MM.1S (cell line): ENCODE results near the gene TCF12.

Experiments used
- CTCF ChIP-seq: fragments of 300-600 bp; sonication (generic); IDR thresholded peaks from 2 replicates; pipeline ENCODE4 v1.5.1; 2016; ENCODE audit warnings: antibody characterized with exemption, low read length, mixed read lengths
- EZH2 ChIP-seq: fragments of 300-600 bp; sonication (generic); optimal IDR thresholded peaks from 2 replicates; pipeline ENCODE3; 2017; ENCODE audit warnings: low read depth, mild to moderate bottlenecking, antibody characterized with exemption, low read length, mixed read lengths

- TF ChIP-seq CTCF (no peak), EZH2 (no peak)
These were observed 333.5 kb downstream of the TCF12 start for GRCh38 chr15:57251941-57252340.
